GM21576 (cell line): ENCODE data around the gene RASGRF2.

Experiments
- ATAC-seq: cut with Tn5 transposase; IDR thresholded peaks from one replicate; pipeline ENCODE4 v1.9.1; 2021; ENCODE audit warnings: mild to moderate bottlenecking, moderate library complexity; ENCODE audit not compliant: unreplicated experiment

Gene RASGRF2

DNA sequence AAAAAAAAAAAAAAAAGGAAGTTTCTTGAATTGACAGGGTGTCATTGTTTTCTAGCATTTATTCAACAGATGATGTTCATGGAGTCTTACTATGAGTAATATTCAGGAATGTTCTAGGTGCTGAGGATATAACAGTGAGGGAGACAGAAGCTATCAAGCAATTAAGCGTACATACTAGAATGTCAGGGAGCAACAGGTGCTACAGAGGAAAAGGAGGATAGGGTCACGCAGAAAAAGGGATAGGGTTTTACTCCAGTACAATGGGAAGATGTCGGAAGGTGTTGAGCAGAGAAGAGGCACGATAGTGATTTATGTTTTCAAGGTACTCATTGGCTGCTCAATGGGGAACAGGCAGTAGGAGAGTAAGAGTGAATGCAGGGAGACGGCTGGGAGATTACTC, 6.6 kb upstream of the RASGRF2 start:
- no peak for ATAC-seq

DNA sequence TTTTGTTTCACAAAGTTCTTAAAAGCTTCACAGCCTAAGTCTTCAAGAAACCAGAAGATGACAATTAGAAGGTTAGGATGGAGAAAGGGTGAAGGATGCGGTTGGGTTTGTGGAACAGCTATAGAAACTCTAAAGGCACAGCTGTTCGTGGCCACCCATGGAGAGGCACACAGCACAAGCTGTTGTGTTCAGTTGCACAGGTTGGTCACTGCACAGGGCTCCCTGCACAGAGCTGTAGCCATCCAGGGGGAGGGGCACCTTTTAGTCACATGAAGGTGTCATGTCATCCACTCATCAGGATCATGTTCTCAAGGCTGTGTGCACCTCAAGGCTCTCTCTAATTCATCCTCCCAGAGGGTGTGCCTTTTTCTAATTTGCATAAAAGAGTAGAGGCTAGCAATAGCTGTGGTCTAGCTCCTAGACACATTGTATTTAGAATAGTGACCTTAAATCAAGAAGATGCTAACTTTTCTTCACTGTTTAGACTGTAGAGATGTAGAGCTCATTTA, 5.0 kb upstream of the RASGRF2 start:
- ATAC-seq, result no peak

GRCh38 chr5:80956272-80956671, 3.9 kb upstream of the RASGRF2 start:
- no peak for ATAC-seq

- ATAC-seq, result no peak
These were observed 3.0 kb upstream of the RASGRF2 start for GRCh38 chr5:80957031-80957761.

GRCh38 chr5:80958616-80959015, 1.5 kb upstream of the RASGRF2 start:
- ATAC-seq, result no peak

DNA sequence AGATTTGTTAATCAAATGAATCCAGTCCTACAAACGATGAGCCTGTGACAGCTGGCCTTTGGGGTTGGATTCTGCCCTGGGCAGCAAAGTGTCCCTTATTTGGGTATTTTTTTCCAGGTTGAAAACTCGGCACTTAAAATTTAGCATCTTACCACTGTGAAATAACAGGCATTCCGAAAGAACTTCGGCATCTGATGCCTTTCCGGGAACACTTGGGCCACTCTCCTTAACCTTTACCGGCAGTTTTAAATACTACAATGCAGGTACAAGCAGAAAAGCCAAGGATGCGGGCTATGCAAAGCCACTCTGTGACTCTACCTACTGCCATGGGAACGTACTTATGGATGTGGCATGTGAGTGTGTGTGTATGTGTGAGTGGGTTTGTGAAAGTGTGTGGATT, 1.0 kb upstream of the RASGRF2 start:
- no peak for ATAC-seq

GRCh38 chr5:80960531-80961375, 590 bp downstream of the RASGRF2 start:
- no peak for ATAC-seq

DNA sequence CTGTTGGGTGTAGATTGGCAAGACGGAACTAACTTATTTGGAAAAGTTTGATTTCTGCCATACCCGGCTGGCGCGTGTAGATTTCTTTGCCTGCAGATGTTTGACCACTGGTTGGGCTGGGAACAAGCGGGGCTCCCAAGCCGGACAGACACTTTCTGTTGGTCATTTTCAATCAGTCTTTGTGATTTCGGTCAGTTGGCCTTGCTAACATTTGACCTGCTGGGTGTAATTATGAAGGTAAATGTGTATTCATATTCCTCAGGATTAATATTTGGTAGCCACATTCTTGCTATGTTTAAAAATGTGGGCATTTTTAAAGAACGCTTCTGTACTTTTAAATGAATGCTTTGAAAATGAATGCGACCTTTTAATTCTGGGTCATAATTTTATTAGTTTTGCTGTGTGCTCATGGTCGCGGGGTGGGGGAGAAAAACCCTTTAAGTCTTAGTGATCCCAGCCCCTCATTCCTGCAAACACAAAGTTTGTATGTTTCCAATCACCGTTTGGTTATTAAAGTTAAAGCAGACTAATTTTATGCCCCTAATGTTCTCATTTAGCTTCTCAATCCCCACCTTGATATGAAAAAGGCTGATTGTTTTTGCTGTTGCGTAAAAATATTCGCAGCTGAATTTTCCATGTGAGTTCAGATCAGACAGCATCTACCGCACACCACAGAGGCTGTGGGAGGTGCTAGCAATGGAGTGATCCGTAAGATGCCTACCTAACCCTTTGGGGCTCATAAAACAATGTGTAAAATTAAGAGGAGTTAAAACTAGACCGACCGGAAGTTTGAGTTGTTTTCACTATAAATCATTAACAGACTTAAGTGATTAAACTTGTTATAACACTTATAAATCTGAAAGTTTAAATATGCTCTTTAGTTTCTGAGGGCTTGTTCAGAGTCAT, 1.5 kb downstream of the RASGRF2 start:
- ATAC-seq, result no peak

DNA sequence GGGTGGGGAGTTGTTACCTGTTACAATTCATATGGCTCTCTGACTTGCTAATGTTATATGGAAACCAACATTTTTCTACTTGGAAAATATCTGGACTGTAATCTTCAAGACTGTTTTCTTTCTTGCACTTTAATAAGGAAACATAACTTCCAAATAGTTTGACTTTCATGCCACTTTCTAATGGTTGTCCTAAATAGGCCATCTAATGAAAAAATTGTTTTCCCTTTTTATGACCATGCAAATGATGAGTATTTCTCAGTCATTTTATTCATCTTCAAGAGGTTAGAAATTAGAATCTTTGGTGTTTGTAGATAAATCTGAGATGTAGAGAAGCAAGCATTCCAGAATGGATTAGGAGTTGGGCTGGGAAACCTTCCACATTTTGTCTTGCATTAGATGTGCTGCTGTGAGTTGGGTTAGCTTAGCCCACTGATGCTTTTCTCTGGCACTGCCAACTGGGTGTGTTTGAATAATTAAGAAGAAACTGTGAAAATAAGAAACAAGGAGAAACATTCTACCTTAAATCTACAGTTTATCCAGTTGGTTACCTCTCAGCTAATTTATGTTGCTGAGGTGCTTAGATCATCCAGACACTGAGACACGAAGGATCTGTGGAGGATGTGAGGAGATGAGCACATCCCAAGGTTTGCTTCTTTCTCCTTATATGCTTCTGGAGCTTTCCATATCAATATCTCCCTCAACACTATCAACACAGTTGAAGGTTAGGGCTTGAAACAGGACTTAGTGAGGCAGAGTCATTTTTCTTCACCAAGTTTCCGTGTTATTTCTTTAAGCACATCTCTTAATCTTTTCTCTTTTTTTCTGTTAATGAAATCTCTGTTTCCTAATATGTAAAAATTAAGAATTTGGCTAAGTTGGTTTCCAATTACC, 2.7 kb downstream of the RASGRF2 start:
- no peak for ATAC-seq

GRCh38 chr5:80963521-80963895, 3.3 kb downstream of the RASGRF2 start:
- ATAC-seq, result no peak

- no peak for ATAC-seq
These were observed 3.9 kb downstream of the RASGRF2 start for GRCh38 chr5:80963966-80964481.

- ATAC-seq, result no peak
These were observed 4.3 kb downstream of the RASGRF2 start for GRCh38 chr5:80964491-80964890.

DNA sequence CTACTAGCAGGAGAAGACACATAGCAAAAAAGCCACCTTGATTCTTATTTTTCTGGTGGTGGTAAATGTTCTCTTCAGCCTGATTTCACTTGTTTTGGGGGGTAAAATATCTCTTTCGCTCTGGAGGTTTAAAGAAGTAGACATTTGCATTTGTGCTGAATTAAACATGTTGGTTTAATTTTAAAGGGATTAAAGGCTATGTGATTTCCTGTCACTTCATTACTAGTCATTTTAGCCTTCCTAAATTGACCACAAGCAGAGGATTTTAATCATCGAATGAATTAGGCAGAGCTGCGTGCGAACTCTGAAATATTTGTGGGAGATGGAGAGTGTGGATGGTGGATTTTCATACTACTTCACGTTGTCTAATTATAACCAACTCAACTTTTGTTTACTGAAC, 4.8 kb downstream of the RASGRF2 start:
- ATAC-seq, result no peak

- ATAC-seq, result no peak
These were observed 7.5 kb downstream of the RASGRF2 start for GRCh38 chr5:80967500-80968181.

DNA sequence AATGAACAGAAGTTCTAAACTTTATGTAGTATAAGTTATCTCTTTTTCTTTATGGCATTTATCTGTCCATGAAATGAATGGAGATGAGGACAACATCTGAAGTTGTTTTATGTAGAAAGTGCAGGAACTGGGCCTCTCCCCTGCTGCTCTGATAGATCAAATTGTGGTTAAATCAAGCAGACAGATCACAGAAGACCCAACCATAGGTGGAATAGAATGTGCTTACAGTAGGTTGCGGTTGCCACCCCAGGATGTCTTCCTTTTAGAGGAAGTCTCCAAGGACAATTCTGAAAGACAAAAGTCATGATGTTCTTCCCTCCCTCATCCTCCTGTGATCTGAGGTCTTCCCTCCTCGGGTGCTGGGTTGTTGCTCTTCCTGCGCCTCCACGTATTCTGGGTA, 12.9 kb downstream of the RASGRF2 start:
- ATAC-seq, result no peak

GRCh38 chr5:80975065-80975464, 14.9 kb downstream of the RASGRF2 start:
- ATAC-seq, result no peak

GRCh38 chr5:80976985-80977384, 16.8 kb downstream of the RASGRF2 start:
- no peak for ATAC-seq

GRCh38 chr5:80977764-80978163, 17.6 kb downstream of the RASGRF2 start:
- ATAC-seq, result no peak

- ATAC-seq, result no peak
These were observed 18.7 kb downstream of the RASGRF2 start for GRCh38 chr5:80978772-80979317.
